GM13977 (cell line): ENCODE measurements around the gene F5.

Source experiments
- DNase-seq: peaks from one replicate; pipeline ENCODE4 v3.0.0; 2012; ENCODE audit warnings: low spot score
- in situ Hi-C: fragments of 300-500 bp; cut with MboI; formaldehyde crosslinking; loops from one replicate; pipeline ENCODE4 v1.12.0; 2022; ENCODE audit warnings: low sequenced_read_pairs, low pct_unique_long_range_greater_than_20kb, mixed read lengths, inconsistent platforms; ENCODE audit not compliant: unreplicated experiment
- TF ChIP-seq, protein P1 (sequence below): IDR thresholded peaks from 2 replicates; pipeline ENCODE4 v1.5.1; 2012; ENCODE audit warnings: mild to moderate bottlenecking, control low read depth; ENCODE audit not compliant: insufficient read depth; ENCODE audit errors: extremely low read depth, missing control alignments

The F5 gene

DNA sequence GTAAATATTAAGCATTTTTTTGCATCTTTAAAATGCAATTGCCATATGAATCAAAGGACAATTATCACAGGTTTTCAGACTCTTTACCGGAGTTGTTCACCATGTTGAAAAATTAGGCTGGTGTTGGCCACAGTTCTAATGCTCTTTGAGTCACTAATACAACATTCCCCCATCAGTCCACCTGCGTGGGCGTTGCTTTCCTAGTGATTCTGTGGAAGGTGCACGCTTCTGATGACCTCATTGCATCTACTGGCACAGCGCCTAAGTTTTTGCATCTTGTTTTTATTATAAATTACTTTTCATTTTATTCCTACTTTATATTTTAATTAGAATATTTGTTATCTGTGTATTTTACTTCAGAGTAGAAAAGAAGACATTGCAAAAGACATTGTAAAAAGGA, 4.7 kb upstream of the F5 start:
- no peak for DNase-seq
- TF ChIP-seq, protein P1, sequence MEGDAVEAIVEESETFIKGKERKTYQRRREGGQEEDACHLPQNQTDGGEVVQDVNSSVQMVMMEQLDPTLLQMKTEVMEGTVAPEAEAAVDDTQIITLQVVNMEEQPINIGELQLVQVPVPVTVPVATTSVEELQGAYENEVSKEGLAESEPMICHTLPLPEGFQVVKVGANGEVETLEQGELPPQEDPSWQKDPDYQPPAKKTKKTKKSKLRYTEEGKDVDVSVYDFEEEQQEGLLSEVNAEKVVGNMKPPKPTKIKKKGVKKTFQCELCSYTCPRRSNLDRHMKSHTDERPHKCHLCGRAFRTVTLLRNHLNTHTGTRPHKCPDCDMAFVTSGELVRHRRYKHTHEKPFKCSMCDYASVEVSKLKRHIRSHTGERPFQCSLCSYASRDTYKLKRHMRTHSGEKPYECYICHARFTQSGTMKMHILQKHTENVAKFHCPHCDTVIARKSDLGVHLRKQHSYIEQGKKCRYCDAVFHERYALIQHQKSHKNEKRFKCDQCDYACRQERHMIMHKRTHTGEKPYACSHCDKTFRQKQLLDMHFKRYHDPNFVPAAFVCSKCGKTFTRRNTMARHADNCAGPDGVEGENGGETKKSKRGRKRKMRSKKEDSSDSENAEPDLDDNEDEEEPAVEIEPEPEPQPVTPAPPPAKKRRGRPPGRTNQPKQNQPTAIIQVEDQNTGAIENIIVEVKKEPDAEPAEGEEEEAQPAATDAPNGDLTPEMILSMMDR, result no peak
- in situ Hi-C loops, result loop anchor here (25.0 kb wide), 1 partner anchor 221 kb away; no protein-coding TSS in a partner anchor

DNA sequence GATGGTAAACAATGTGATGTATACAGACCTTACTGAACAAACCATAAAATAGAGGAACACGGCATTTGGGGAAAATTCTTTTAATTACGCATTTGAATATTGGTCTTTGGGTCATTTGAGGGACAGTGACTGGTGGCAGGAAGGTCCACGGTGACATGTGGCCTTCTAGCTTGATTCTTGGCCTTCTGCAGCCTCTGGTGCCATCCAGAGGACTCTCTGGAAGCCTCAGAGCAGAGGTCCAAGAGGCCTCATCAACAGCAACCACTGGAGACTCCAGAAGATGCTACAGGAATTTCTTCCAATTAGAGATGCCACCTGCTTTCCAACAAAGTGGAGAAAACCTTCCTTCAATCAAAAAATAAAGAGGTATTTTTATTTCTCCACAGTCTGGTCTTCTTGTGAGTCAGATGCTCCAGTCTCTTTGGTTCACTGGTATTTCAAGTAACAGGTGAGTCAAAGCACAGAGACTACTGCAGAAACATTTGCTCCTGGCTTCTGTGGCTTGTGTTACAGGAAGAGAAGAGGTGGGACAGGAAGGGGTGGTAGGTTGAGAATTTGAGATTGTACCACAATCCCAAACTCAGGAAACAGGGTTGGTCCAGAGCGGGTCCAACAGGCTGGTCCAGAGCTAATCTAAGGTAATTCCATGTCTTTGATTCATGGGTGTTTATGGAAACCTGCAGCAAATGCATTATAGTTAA, 2.7 kb upstream of the F5 start:
- TF ChIP-seq, protein P1, result no peak
- in situ Hi-C loops, result loop anchor here (25.0 kb wide), 1 partner anchor 223 kb away; no protein-coding TSS in a partner anchor
- no peak for DNase-seq

DNA sequence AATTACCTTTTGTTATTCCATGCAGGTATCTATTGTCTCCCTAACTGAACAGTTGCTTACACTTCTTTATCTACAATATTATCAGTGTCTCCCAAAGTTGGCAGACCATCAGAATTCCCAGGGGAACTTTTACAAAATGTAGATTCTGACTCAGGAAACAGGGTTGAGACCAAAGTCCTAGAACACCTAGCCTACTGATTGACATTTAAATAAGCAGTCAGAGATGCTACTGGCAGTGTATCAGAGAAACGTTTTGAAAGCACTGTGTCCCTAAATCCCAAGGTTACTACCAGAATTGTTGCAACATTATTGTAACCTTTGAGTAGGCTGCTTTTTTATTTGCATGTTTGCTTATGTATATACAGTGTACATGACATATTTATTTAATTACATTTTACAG, 1.8 kb upstream of the F5 start:
- in situ Hi-C loops, result loop anchor here (25.0 kb wide), 1 partner anchor 224 kb away; no protein-coding TSS in a partner anchor
- TF ChIP-seq, protein P1, result no peak
- no peak for DNase-seq

DNA sequence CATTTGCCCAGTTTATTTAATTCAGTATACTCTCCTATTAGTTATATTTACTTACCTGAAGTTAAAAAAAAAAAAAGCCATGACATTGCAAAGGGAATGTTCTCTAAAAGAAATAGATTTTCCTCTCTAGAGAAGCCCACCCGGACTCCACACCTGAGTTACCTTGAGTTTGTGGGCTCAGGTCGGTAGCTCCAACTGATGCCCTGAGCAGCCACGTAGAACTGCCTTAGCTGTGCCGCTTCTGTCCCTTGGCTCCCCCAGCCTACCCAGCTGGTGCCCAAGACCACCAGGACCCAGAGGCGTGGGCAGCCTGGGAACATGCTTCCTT, 250 bp downstream of the F5 start:
- TF ChIP-seq, protein P1, result no peak
- in situ Hi-C loops, result loop anchor here (25.0 kb wide), 1 partner anchor 226 kb away; no protein-coding TSS in a partner anchor
- DNase-seq, result no peak

DNA sequence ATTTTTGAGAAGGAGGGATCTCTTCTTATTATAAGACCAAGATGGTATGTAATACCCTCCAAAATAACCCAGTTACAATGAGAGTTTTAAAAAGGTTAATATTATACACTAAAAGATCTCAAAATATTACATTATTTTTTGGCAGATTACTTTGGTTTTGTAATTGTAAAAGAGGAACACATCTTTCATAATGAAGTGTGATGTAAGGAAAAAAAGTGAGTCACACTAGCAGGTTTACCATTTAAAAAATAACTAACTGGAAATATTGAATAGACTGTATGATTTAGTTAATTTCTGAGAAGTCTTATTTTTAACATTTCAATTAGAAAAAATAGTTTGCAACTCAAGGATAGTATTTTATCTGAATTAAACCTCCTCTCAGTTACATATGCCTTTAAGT, 1.1 kb downstream of the F5 start:
- DNase-seq, result no peak
- TF ChIP-seq, protein P1, result no peak

DNA sequence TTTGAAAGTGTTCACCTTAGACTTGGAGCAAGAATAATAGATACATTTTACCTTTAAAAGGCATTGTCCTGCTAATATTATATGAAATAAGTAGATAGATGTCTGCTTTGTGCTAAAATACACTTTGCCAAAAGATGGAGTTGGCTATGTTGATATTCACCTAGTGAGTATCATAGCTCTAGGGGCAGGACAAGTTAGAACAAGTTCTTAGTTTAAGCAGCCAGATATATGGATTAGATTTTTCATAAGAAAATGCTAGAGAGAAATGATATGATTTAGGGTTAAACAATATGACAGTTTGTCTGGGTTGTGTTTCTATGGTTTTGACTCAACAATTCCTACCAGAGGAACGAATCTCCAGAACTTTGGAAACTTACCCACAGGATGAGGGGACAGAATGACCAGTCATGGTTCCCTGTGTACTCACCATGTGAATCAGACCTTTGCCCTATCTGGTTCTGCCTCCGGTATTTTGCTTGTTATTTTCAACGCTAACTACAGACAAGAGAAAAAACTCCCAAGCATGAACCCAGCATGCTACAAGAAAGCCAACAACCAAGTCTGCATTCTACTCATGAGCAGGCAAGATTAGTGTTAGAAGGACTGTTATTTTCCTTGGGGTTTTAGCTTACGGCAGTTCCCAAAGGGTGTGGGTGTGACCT, 1.7 kb downstream of the F5 start:
- DNase-seq, result no peak
- TF ChIP-seq, protein P1, result no peak
- in situ Hi-C loops, result loop anchor here (25.0 kb wide), 1 partner anchor 228 kb away; no protein-coding TSS in a partner anchor

More for the DNA sequence above, 1.1 kb downstream of the F5 start:
- in situ Hi-C loops, result loop anchor here (25.0 kb wide), 1 partner anchor 227 kb away; no protein-coding TSS in a partner anchor
